Psoas muscle (tissue), 8 donors: ENCODE data around the gene EQTN. TPM values are rescaled to one million over a fixed set of nuclear protein-coding genes. Genes with fewer than 3 reads are reported as not detected.

ENCODE experiments used
- ATAC-seq, 4 donors: fragments of 200-7000 bp; cut with Tn5 transposase; one replicate each; pipeline ENCODE4 v1.9.1; 2020; ENCODE audit warnings: moderate library complexity in 3 of 4, mild to moderate bottlenecking in 2 of 4
- DNase-seq, 2 donors: peaks; one replicate each; pipeline ENCODE4 v3.0.0-alpha.2; 2020
- H3K27ac ChIP-seq: fragments of 200-600 bp; one replicate; pipeline ENCODE4 v1.8.0; 2022
- H3K27me3 ChIP-seq, 3 donors: fragments of 200-600 bp in 1 of 3; one replicate each; pipeline versions ENCODE4 v1.6.1 to v1.8.0; 2013 to 2022; ENCODE audit warnings: low read length in 2 of 3, mild to moderate bottlenecking in 2 of 3, moderate library complexity in 1 of 3; ENCODE audit not compliant: insufficient read depth in 3 of 3
- H3K36me3 ChIP-seq, 2 donors: fragments of 200-600 bp in 1 of 2; one replicate each; pipeline versions ENCODE4 v1.6.1 to v1.8.0; 2013 to 2022; ENCODE audit warnings: low read depth in 1 of 2, mild to moderate bottlenecking in 1 of 2, moderate library complexity in 1 of 2; ENCODE audit not compliant: insufficient read depth in 1 of 2
- H3K4me1 ChIP-seq: fragments of 200-600 bp; one replicate; pipeline ENCODE4 v1.8.0; 2022
- H3K4me3 ChIP-seq: fragments of 200-600 bp; one replicate; pipeline ENCODE4 v1.8.0; 2022; ENCODE audit warnings: mild to moderate bottlenecking
- H3K9me3 ChIP-seq: fragments of 200-600 bp; one replicate; pipeline ENCODE4 v1.8.0; 2022
- WGBS, 3 donors: extraction: QIAGEN DNeasy Blood & Tissue Kit; methylation state at CpG; one replicate each; pipeline versions ENCODE4 v1.1.6 to v1.1.7; 2013; 5-methylcytosine and 5-hydroxymethylcytosine counted together
- intact Hi-C, 2 donors: fragments of 100-400 bp; cut with DNase I; formaldehyde crosslinking; loops; one replicate each; pipeline versions ENCODE4 v1.11.0 to v1.14.2; 2022
- polyA plus RNA-seq, 3 donors: library from polyadenylated mRNA; stranded (reverse); fragments of 200-250 nt; gene quantifications; one replicate each; pipeline ENCODE4 v1.2.3, GENCODE V29; 2013
- total RNA-seq, 4 donors: library from RNA; stranded (reverse); fragmentation: NEBNext Ultra II Directional in 2 of 4; extraction: Animal tissue kit (Norgen Biotek cat#: 25700) in 2 of 4; gene quantifications; one replicate each; pipeline versions ENCODE4 v1.2.1 to v1.2.4, GENCODE V29; 2021 to 2023
- TF ChIP-seq, protein P1 (sequence below): fragments of 200-600 bp; IDR thresholded peaks from one replicate; pipeline ENCODE4 v1.8.0; 2022; ENCODE audit warnings: antibody characterized with exemption
- donor health status: healthy with polysubstance abuse.
- donor health status: DM: no; HTN: no; CAD: no; lungs with moderate emphysema.
- donor health status: Bipolar disorder and iron deficiency.
- donor health status: healthy.
- donor health status: DM: yes; HTN: yes; CAD: no.
- donor health status: DM: no; HTN: no; CAD: no.
- donor health status: DM: no; HTN: no; CAD: no.
- donor health status: DM: yes; HTN: yes; CAD: no.

EQTN gene
- total and polyA plus RNA-seq, 7 donors = not detected

DNA sequence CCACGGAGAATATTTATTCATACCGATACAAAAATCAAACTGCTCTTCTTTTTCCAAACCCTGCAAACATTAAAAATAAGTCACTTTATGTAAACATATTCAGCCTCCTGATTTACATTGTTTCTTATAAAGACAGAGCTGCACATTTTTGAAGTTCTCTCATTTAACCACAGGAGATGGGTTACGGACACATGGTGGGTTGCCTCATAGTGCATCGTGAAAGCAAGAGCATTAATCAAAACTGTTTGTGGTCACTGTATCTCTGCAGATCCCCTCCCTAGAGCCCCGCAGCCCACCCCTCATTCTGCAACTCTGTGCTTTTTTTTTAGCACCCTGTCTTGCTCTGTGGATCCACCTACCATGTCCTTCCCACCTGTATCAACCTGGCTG lies 43.3 kb upstream of the EQTN start:
- no peaks in the 10 kb centered on the region for H3K27me3 ChIP-seq
- no peaks in the 10 kb centered on the region for H3K36me3 ChIP-seq
- TF ChIP-seq, protein P1, sequence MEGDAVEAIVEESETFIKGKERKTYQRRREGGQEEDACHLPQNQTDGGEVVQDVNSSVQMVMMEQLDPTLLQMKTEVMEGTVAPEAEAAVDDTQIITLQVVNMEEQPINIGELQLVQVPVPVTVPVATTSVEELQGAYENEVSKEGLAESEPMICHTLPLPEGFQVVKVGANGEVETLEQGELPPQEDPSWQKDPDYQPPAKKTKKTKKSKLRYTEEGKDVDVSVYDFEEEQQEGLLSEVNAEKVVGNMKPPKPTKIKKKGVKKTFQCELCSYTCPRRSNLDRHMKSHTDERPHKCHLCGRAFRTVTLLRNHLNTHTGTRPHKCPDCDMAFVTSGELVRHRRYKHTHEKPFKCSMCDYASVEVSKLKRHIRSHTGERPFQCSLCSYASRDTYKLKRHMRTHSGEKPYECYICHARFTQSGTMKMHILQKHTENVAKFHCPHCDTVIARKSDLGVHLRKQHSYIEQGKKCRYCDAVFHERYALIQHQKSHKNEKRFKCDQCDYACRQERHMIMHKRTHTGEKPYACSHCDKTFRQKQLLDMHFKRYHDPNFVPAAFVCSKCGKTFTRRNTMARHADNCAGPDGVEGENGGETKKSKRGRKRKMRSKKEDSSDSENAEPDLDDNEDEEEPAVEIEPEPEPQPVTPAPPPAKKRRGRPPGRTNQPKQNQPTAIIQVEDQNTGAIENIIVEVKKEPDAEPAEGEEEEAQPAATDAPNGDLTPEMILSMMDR = no peak
- peaks cover 18% of the 10 kb centered on the region for H3K4me1 ChIP-seq
- H3K9me3 ChIP-seq = no peaks in the 10 kb centered on the region
- DNase-seq (no peak), ATAC-seq (no peak)
- no peak overlapping the region for H3K27ac ChIP-seq
- WGBS, 3 donors = 63 to 80% (median 65%) methylated on average over 5 of the region's 5 CpGs
- intact Hi-C loops = no loop called here
- no peak overlapping the region for H3K4me3 ChIP-seq

DNA sequence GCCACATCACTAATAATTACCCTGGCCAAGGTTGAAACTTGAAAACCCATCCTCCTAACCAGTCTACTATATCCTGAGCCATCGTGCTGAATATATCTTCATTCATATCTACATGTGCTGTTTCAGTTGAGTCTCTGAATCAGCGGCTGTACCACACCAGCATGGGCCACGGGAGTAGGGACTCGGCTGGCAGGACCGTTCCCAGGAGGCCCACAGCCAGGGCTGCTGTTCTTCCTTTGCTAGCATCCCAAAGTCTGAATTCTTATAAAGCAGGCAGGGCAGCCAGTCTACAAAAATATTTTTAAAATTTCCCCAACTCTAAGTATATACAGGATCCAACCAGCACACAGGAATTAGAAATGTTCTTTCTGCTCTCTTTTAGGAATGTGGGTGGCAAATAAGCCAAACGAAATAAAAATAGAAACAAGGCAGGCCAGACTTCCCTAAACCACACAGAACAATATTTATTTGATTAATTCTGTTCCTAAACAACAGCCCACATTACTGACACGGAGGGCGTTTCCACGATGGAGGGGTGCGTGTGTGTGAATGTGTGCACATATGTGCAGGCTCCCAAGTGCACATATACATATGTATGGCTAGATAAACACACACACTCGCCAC lies 42.8 kb upstream of the EQTN start:
- WGBS, 3 donors = 28 to 52% (median 30%) methylated on average over 11 of the region's 11 CpGs
- no peaks in the 10 kb centered on the region for H3K27me3 ChIP-seq
- H3K4me3 ChIP-seq = no peak overlapping the region
- TF ChIP-seq, protein P1 = no peak
- no peak overlapping the region for H3K27ac ChIP-seq
- ATAC-seq (peak in 1 of 4 donors; percentile 43), DNase-seq (no peak)
- intact Hi-C loops = loop anchor here in 1 of 2 donors (5.0 to 10.0 kb wide), 3 partner anchors 33 to 95 kb away; no protein-coding TSS in a partner anchor
- no peaks in the 10 kb centered on the region for H3K9me3 ChIP-seq
- H3K4me1 ChIP-seq = peaks cover 18% of the 10 kb centered on the region
- no peaks in the 10 kb centered on the region for H3K36me3 ChIP-seq

- Histone ChIP-seq H3K27me3 (no peaks in the 10 kb centered on the region), H3K27ac (no peak overlapping the region), H3K4me3 (no peak overlapping the region), H3K36me3 (no peaks in the 10 kb centered on the region), H3K9me3 (no peaks in the 10 kb centered on the region), H3K4me1 (peaks cover 22% of the 10 kb centered on the region)
- TF ChIP-seq, protein P1 = no peak
- DNase-seq (no peak), ATAC-seq (no peak)
- WGBS, 3 donors = 46 to 51% (median 47%) methylated on average over 9 of the region's 9 CpGs
- intact Hi-C loops = loop anchor here in 1 of 2 donors (5.0 to 10.0 kb wide), 3 partner anchors 34 to 96 kb away; no protein-coding TSS in a partner anchor
Measured at GRCh38 chr9:27338527-27338903, 41.6 kb upstream of the EQTN start.

- H3K4me1 ChIP-seq = peaks cover 26% of the 10 kb centered on the region
- ATAC-seq (no peak), DNase-seq (no peak)
- H3K27me3 ChIP-seq = no peaks in the 10 kb centered on the region
- no peak overlapping the region for H3K4me3 ChIP-seq
- intact Hi-C loops = loop anchor here in 1 of 2 donors (5.0 to 10.0 kb wide), 3 partner anchors 34 to 97 kb away; no protein-coding TSS in a partner anchor
- TF ChIP-seq, protein P1 = no peak
- 47 to 68% (median 59%) methylated on average over 5 of the region's 5 CpGs for WGBS, 3 donors
- H3K27ac ChIP-seq = no peak overlapping the region
- no peaks in the 10 kb centered on the region for H3K9me3 ChIP-seq
- H3K36me3 ChIP-seq = no peaks in the 10 kb centered on the region
Measured at GRCh38 chr9:27337833-27338526, 41.0 kb upstream of the EQTN start.
